ENCODE results near the gene CREB3L2. TPM values are rescaled to one million over a fixed set of nuclear protein-coding genes. Genes with fewer than 3 reads are reported as not detected.
"Not testable (repeated sequence)": the region's sequence is repeated elsewhere in the genome, so short reads cannot be mapped to it uniquely, and the experiment has no call there.

The CREB3L2 gene
- total and polyA plus RNA-seq, 9 donors, result 21.2 to 110 (median 80.8) TPM

- 94 to 99% (median 95%) methylated on average over 2 of the region's 2 CpGs for WGBS, 3 donors
- no peak for DNase-seq
- Histone ChIP-seq H3K27me3 (no peaks in the 10 kb centered on the region), H3K4me3 (no peak overlapping the region), H3K4me1 (ENCODE audit: insufficient read depth) (no peaks in the 10 kb centered on the region), H3K36me3 (no peaks in the 10 kb centered on the region), H3K9me3 (peaks cover 0 to 4% of the 10 kb centered on the region in 2 donors), H3K27ac (no peak overlapping the region)
- intact Hi-C loops (cut with DNase I), result no loop called here
- TF ChIP-seq CTCF (IDR thresholded peaks at IDR 0.05), result no peak
These were observed 169.5 kb downstream of the CREB3L2 start for GRCh38 chr7:137832382-137832781.

GRCh38 chr7:137831555-137831954 is 170.3 kb downstream of the CREB3L2 start:
- WGBS, 3 donors, result 85 to 100% (median 93%) methylated on average over 1 of the region's 1 CpG
- H3K27ac ChIP-seq; H3K27me3 ChIP-seq; H3K4me1 ChIP-seq (ENCODE audit: insufficient read depth); H3K9me3 ChIP-seq; intact Hi-C loops (cut with DNase I); DNase-seq; H3K4me3 ChIP-seq; H3K36me3 ChIP-seq: not testable (repeated sequence)

GRCh38 chr7:137829337-137829992 is 172.4 kb downstream of the CREB3L2 start:
- intact Hi-C loops (cut with DNase I), result no loop called here
- no peak for TF ChIP-seq EP300 (IDR thresholded peaks at IDR 0.05)
- no peak for TF ChIP-seq CTCF (IDR thresholded peaks at IDR 0.05)
- TF ChIP-seq POLR2A (IDR thresholded peaks at IDR 0.05), result no peak
- Histone ChIP-seq H3K27ac (no peak overlapping the region), H3K36me3 (no peaks in the 10 kb centered on the region), H3K27me3 (no peaks in the 10 kb centered on the region), H3K9me3 (peaks cover 0 to 4% of the 10 kb centered on the region in 2 donors), H3K4me3 (no peak overlapping the region), H3K4me1 (ENCODE audit: insufficient read depth) (no peaks in the 10 kb centered on the region)
- DNase-seq, result no peak
- 47 to 61% (median 56%) methylated on average over 7 of the region's 7 CpGs for WGBS, 3 donors

- no peak for DNase-seq
- Histone ChIP-seq H3K4me1 (ENCODE audit: insufficient read depth) (no peaks in the 10 kb centered on the region), H3K9me3 (peaks cover 0 to 4% of the 10 kb centered on the region in 2 donors), H3K36me3 (no peaks in the 10 kb centered on the region), H3K27me3 (no peaks in the 10 kb centered on the region), H3K27ac (no peak overlapping the region), H3K4me3 (no peak overlapping the region)
- 90 to 96% (median 92%) methylated on average over 1 of the region's 1 CpG for WGBS, 3 donors
- TF ChIP-seq CTCF (IDR thresholded peaks at IDR 0.05), result no peak
- TF ChIP-seq POLR2A (IDR thresholded peaks at IDR 0.05), result no peak
- no peak for TF ChIP-seq EP300 (IDR thresholded peaks at IDR 0.05)
- intact Hi-C loops (cut with DNase I), result no loop called here
These were observed 173.4 kb downstream of the CREB3L2 start for GRCh38 chr7:137828456-137828855.

GRCh38 chr7:137825489-137825888 is 176.4 kb downstream of the CREB3L2 start:
- H3K27ac ChIP-seq, result no peak overlapping the region
- WGBS, 3 donors, result 88 to 96% (median 96%) methylated on average over 3 of the region's 3 CpGs
- no peak overlapping the region for H3K4me3 ChIP-seq
- no peak for DNase-seq
- no peak for TF ChIP-seq CTCF (IDR thresholded peaks at IDR 0.05)
- H3K9me3 ChIP-seq, result no peaks in the 10 kb centered on the region
- H3K36me3 ChIP-seq, result no peaks in the 10 kb centered on the region
- no peaks in the 10 kb centered on the region for H3K27me3 ChIP-seq
- intact Hi-C loops (cut with DNase I), result no loop called here
- H3K4me1 ChIP-seq (ENCODE audit: insufficient read depth), result no peaks in the 10 kb centered on the region

Other genes with a start within 250 kb of the CREB3L2 start
- 1 to 10 TPM in 1 of 7 donors, under 1 TPM in 6; 0.10 to 1.3 (median 0.13) TPM for gene DGKI, start 155.1 kb downstream of the CREB3L2 start, total RNA-seq
- gene DGKI, start 155.1 kb downstream of the CREB3L2 start, polyA plus RNA-seq, result under 1 TPM; 0.29 to 0.30 TPM
- gene AKR1D1, start 74.4 kb upstream of the CREB3L2 start, total RNA-seq, result not detected
- gene AKR1D1, start 74.4 kb upstream of the CREB3L2 start, polyA plus RNA-seq, result not detected

All from ovary (tissue), 9 donors.